Liver (tissue), 9 donors: ENCODE measurements around the gene PRXL2C. TPM values are rescaled to one million over a fixed set of nuclear protein-coding genes. Genes with fewer than 3 reads are reported as not detected.

Experiments
- DNase-seq: peaks from one replicate; pipeline ENCODE4 v3.0.0-alpha.2; 2017; ENCODE audit warnings: low spot score
- H3K27ac ChIP-seq, 2 donors: one replicate each; pipeline ENCODE4 v1.7.0; 2013; ENCODE audit warnings: inconsistent platforms in 2 of 2, low read length in 2 of 2, control low read depth in 1 of 2, low read depth in 1 of 2, mild to moderate bottlenecking in 1 of 2
- H3K27me3 ChIP-seq, 4 donors: one replicate each; pipeline versions ENCODE4 v1.6.1 to v1.7.0; 2013; ENCODE audit warnings: low read length in 3 of 4, inconsistent platforms in 1 of 4, mild to moderate bottlenecking in 1 of 4, moderate library complexity in 1 of 4; ENCODE audit not compliant: control insufficient read depth in 4 of 4, insufficient read depth in 4 of 4
- H3K36me3 ChIP-seq, 4 donors: one replicate each; pipeline versions ENCODE4 v1.6.1 to v1.7.0; 2013; ENCODE audit warnings: low read length in 3 of 4, mild to moderate bottlenecking in 3 of 4, low read depth in 1 of 4, moderate library complexity in 1 of 4; ENCODE audit not compliant: control insufficient read depth in 4 of 4, insufficient read depth in 3 of 4
- H3K4me1 ChIP-seq, 4 donors: one replicate each; pipeline versions ENCODE4 v1.6.1 to v1.7.0; 2013; ENCODE audit warnings: low read length in 3 of 4, mild to moderate bottlenecking in 3 of 4, moderate library complexity in 1 of 4; ENCODE audit not compliant: control insufficient read depth in 4 of 4, insufficient read depth in 4 of 4
- H3K4me3 ChIP-seq, 3 donors: one replicate each; pipeline versions ENCODE4 v1.6.1 to v1.7.0; 2013; ENCODE audit warnings: low read length in 3 of 3, control low read depth in 1 of 3, low read depth in 1 of 3, mild to moderate bottlenecking in 1 of 3
- H3K9ac ChIP-seq, 2 donors: one replicate each; pipeline ENCODE4 v1.7.0; 2013; ENCODE audit warnings: low read length in 2 of 2, mild to moderate bottlenecking in 2 of 2, moderate library complexity in 2 of 2, control low read depth in 1 of 2, low read depth in 1 of 2
- H3K9me3 ChIP-seq, 4 donors: one replicate each; pipeline versions ENCODE4 v1.6.1 to v1.7.0; 2013; ENCODE audit warnings: low read length in 3 of 4; ENCODE audit not compliant: control insufficient read depth in 4 of 4
- ATF3 ChIP-seq: IDR thresholded peaks from 2 replicates; pipeline ENCODE4 v1.6.1; 2016; ENCODE audit warnings: antibody characterized with exemption
- CTCF ChIP-seq: fragments of 150-350 bp; IDR thresholded peaks from 2 replicates; pipeline ENCODE4 v1.5.1; 2017; ENCODE audit warnings: improper control_type of control experiment, low read depth, low read length; ENCODE audit not compliant: missing input control
- EGR1 ChIP-seq, 2 donors: IDR thresholded peaks; 2 replicates each; pipeline ENCODE4 v1.6.1; 2016 to 2018; ENCODE audit warnings: antibody characterized with exemption in 2 of 2, low read depth in 2 of 2
- FOXA1 ChIP-seq: IDR thresholded peaks from 2 replicates; pipeline ENCODE4 v1.6.1; 2016; ENCODE audit warnings: antibody characterized with exemption
- FOXA2 ChIP-seq: IDR thresholded peaks from 2 replicates; pipeline ENCODE4 v1.6.1; 2016; ENCODE audit warnings: antibody characterized with exemption
- GABPA ChIP-seq, 2 donors: IDR thresholded peaks in 1 of 2; conservative IDR thresholded peaks in 1 of 2; 2 replicates each; pipeline ENCODE4 v1.6.1; 2016; ENCODE audit warnings: antibody characterized with exemption in 2 of 2, mild to moderate bottlenecking in 1 of 2, moderate library complexity in 1 of 2
- HNF4A ChIP-seq, 2 donors: conservative IDR thresholded peaks; 2 replicates each; pipeline ENCODE4 v1.6.1; 2016; ENCODE audit warnings: antibody characterized with exemption in 2 of 2, mild to moderate bottlenecking in 2 of 2
- HNF4G ChIP-seq: IDR thresholded peaks from 2 replicates; pipeline ENCODE4 v1.6.1; 2016; ENCODE audit warnings: antibody characterized with exemption
- JUND ChIP-seq, 2 donors: IDR thresholded peaks; 2 replicates each; pipeline ENCODE4 v1.6.1; 2016; ENCODE audit warnings: antibody characterized with exemption in 2 of 2
- MAX ChIP-seq: IDR thresholded peaks from 2 replicates; pipeline ENCODE4 v1.6.1; 2016; ENCODE audit warnings: antibody characterized with exemption
- NR2F2 ChIP-seq: IDR thresholded peaks from 2 replicates; pipeline ENCODE4 v1.6.1; 2016; ENCODE audit warnings: antibody characterized with exemption
- RAD21 ChIP-seq, 2 donors: IDR thresholded peaks; 2 replicates each; pipeline ENCODE4 v1.6.1; 2016; ENCODE audit warnings: antibody characterized with exemption in 2 of 2, mild to moderate bottlenecking in 2 of 2
- REST ChIP-seq: IDR thresholded peaks from 2 replicates; pipeline ENCODE4 v1.6.1; 2016; ENCODE audit warnings: antibody characterized with exemption, mild to moderate bottlenecking
- RXRA ChIP-seq, 2 donors: IDR thresholded peaks; 2 replicates each; pipeline ENCODE4 v1.6.1; 2017 to 2018; ENCODE audit warnings: antibody characterized with exemption in 2 of 2, mild to moderate bottlenecking in 1 of 2
- SP1 ChIP-seq: IDR thresholded peaks from 2 replicates; pipeline ENCODE4 v1.6.1; 2018; ENCODE audit warnings: antibody characterized with exemption, mild to moderate bottlenecking
- TAF1 ChIP-seq: conservative IDR thresholded peaks from 2 replicates; pipeline ENCODE4 v1.6.1; 2016; ENCODE audit warnings: antibody characterized with exemption, mild to moderate bottlenecking
- YY1 ChIP-seq: IDR thresholded peaks from 2 replicates; pipeline ENCODE4 v1.6.1; 2016; ENCODE audit warnings: antibody characterized with exemption, mild to moderate bottlenecking
- WGBS: extraction: QIAGEN DNeasy Blood & Tissue Kit; methylation state at CpG from one replicate; pipeline ENCODE4 v1.1.7; 2013; 5-methylcytosine and 5-hydroxymethylcytosine counted together
- polyA plus RNA-seq, 2 donors: library from polyadenylated mRNA; stranded (reverse) in 1 of 2; unstranded in 1 of 2; fragments of 200-250 nt in 1 of 2; fragments of >200 nt in 1 of 2; fragmentation: Nextera tagmentation in 1 of 2; extraction: Ambion mirVana in 1 of 2; gene quantifications; one replicate each; pipeline versions ENCODE4 v1.2.1 to v1.2.3, GENCODE V29; 2013 to 2015
- total RNA-seq, 2 donors: library from RNA; depleted of rRNA; stranded (reverse); fragments of >200 nt; gene quantifications; one replicate each; pipeline ENCODE4 v1.2.3, GENCODE V29; 2014
- TF ChIP-seq, protein P1 (sequence below): IDR thresholded peaks from 2 replicates; pipeline ENCODE4 v1.6.1; 2016; ENCODE audit warnings: antibody characterized with exemption
- donor health status: healthy.
- donor health status: healthy.
- donor health status: healthy.
- donor health status: healthy.
- donor health status: healthy.

The PRXL2C gene
- total and polyA plus RNA-seq, 4 donors, result 2.2 to 6.7 (median 4.1) TPM

- H3K9ac ChIP-seq, result no peak overlapping the region
- no peaks in the 10 kb centered on the region for H3K36me3 ChIP-seq
- no peaks in the 10 kb centered on the region for H3K27me3 ChIP-seq
- TF ChIP-seq YY1, result no peak
- no peak for TF ChIP-seq CTCF
- TF ChIP-seq, protein P1, sequence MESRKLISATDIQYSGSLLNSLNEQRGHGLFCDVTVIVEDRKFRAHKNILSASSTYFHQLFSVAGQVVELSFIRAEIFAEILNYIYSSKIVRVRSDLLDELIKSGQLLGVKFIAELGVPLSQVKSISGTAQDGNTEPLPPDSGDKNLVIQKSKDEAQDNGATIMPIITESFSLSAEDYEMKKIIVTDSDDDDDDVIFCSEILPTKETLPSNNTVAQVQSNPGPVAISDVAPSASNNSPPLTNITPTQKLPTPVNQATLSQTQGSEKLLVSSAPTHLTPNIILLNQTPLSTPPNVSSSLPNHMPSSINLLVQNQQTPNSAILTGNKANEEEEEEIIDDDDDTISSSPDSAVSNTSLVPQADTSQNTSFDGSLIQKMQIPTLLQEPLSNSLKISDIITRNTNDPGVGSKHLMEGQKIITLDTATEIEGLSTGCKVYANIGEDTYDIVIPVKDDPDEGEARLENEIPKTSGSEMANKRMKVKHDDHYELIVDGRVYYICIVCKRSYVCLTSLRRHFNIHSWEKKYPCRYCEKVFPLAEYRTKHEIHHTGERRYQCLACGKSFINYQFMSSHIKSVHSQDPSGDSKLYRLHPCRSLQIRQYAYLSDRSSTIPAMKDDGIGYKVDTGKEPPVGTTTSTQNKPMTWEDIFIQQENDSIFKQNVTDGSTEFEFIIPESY, result no peak
- no peak for TF ChIP-seq TAF1
- TF ChIP-seq NR2F2, result no peak
- no peak for TF ChIP-seq MAX
- DNase-seq, result no peak
- H3K4me3 ChIP-seq, result no peak overlapping the region
- H3K9me3 ChIP-seq, result no peaks in the 10 kb centered on the region
- no peak overlapping the region for H3K27ac ChIP-seq
- WGBS, result 81% methylated on average over 3 of the region's 3 CpGs
- peaks cover 9 to 28% (median 14%) of the 10 kb centered on the region in 4 donors for H3K4me1 ChIP-seq
Observed at GRCh38 chr9:96607971-96608370, 47.1 kb downstream of the PRXL2C start.

DNA sequence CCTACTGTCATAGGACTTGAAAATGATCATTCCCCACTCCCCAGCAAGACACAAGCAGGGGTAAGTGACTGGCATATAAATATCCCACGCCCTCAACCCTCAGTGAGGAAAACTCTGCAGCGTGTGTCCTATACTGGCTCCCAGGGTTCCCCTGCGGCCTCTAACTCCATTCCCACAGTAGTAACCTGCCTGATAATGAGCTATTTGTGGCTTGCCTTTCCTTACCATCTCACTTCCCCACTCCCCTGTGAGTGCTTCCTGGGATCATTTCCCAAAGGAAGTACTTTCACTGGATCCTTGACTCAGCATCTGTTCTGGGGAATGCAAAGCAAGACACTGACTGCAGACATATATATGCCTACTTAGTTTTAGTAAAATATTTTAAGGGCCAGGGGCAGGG lies 49.8 kb downstream of the PRXL2C start:
- H3K9me3 ChIP-seq, result no peaks in the 10 kb centered on the region
- H3K9ac ChIP-seq, result no peak overlapping the region
- no peaks in the 10 kb centered on the region for H3K36me3 ChIP-seq
- no peak for DNase-seq
- H3K27ac ChIP-seq, result peak overlapping the region in 1 of 2 donors; percentile 45
- TF ChIP-seq MAX, result no peak
- TF ChIP-seq SP1, result no peak
- no peak for TF ChIP-seq ATF3
- TF ChIP-seq YY1, result no peak
- no peak for TF ChIP-seq FOXA1
- TF ChIP-seq, protein P1, result no peak
- TF ChIP-seq NR2F2, result no peak
- no peak for TF ChIP-seq RXRA (IDR thresholded peaks at IDR 0.05)
- no peak for TF ChIP-seq RAD21 (IDR thresholded peaks at IDR 0.05)
- TF ChIP-seq TAF1, result no peak
- TF ChIP-seq REST, result no peak
- no peak for TF ChIP-seq HNF4A (conservative IDR thresholded peaks at IDR 0.05)
- no peak for TF ChIP-seq CTCF
- TF ChIP-seq HNF4G, result no peak
- TF ChIP-seq GABPA (IDR thresholded peaks at IDR 0.05 in 1 of 2, conservative IDR thresholded peaks at IDR 0.05 in 1 of 2), result no peak
- TF ChIP-seq FOXA2, result no peak
- no peak for TF ChIP-seq JUND (IDR thresholded peaks at IDR 0.05)
- no peak for TF ChIP-seq EGR1 (IDR thresholded peaks at IDR 0.05; ENCODE audit: low read depth in 2 of 2)
- peaks cover 0 to 14% (median 8%) of the 10 kb centered on the region in 4 donors for H3K4me1 ChIP-seq
- 81% methylated on average over 3 of the region's 3 CpGs for WGBS
- H3K4me3 ChIP-seq, result no peak overlapping the region
- no peaks in the 10 kb centered on the region for H3K27me3 ChIP-seq
